HG03045 (cell line): ENCODE results near the gene ADGRL2.
"Not testable (repeated sequence)": the region's sequence is repeated elsewhere in the genome, so short reads cannot be mapped to it uniquely, and the experiment has no call there.

Experiments
- ATAC-seq: cut with Tn5 transposase; IDR thresholded peaks from one replicate; pipeline ENCODE4 v1.9.1; 2021; ENCODE audit warnings: mild to moderate bottlenecking, moderate library complexity; ENCODE audit not compliant: unreplicated experiment

ADGRL2 gene

GRCh38 chr1:81846630-81847029 lies 45.9 kb downstream of the ADGRL2 start:
- ATAC-seq, result no peak

- ATAC-seq, result no peak
Observed at GRCh38 chr1:81847063-81847462, 46.3 kb downstream of the ADGRL2 start.

GRCh38 chr1:81848880-81849682 lies 48.3 kb downstream of the ADGRL2 start:
- ATAC-seq, result no peak

GRCh38 chr1:81850031-81850430 lies 49.3 kb downstream of the ADGRL2 start:
- ATAC-seq, result no peak

- ATAC-seq, result no peak
Observed at GRCh38 chr1:81850495-81850894, 49.8 kb downstream of the ADGRL2 start.

- ATAC-seq, result no peak
Observed at GRCh38 chr1:81851217-81851616, 50.5 kb downstream of the ADGRL2 start.

- no peak for ATAC-seq
Observed at GRCh38 chr1:81852961-81853360, 52.2 kb downstream of the ADGRL2 start.

GRCh38 chr1:81867235-81867634 lies 66.5 kb downstream of the ADGRL2 start:
- ATAC-seq, result no peak

- no peak for ATAC-seq
Observed at GRCh38 chr1:81869307-81869706, 68.6 kb downstream of the ADGRL2 start.

GRCh38 chr1:81871091-81871490 lies 70.4 kb downstream of the ADGRL2 start:
- ATAC-seq, result not testable (repeated sequence)

GRCh38 chr1:81873946-81874345 lies 73.2 kb downstream of the ADGRL2 start:
- ATAC-seq, result no peak

- no peak for ATAC-seq
Observed at GRCh38 chr1:81874461-81874860, 73.7 kb downstream of the ADGRL2 start.

GRCh38 chr1:81874940-81875339 lies 74.2 kb downstream of the ADGRL2 start:
- no peak for ATAC-seq

GRCh38 chr1:81876901-81877733 lies 76.4 kb downstream of the ADGRL2 start:
- no peak for ATAC-seq

GRCh38 chr1:81877940-81878339 lies 77.2 kb downstream of the ADGRL2 start:
- ATAC-seq, result no peak

GRCh38 chr1:81878538-81878937 lies 77.8 kb downstream of the ADGRL2 start:
- no peak for ATAC-seq

GRCh38 chr1:81880781-81881180 lies 80.0 kb downstream of the ADGRL2 start:
- no peak for ATAC-seq

GRCh38 chr1:81885291-81885690 lies 84.6 kb downstream of the ADGRL2 start:
- ATAC-seq, result no peak

- not testable (repeated sequence) for ATAC-seq
Observed at GRCh38 chr1:81886292-81886691, 85.6 kb downstream of the ADGRL2 start.

GRCh38 chr1:81887421-81888144 lies 86.8 kb downstream of the ADGRL2 start:
- ATAC-seq, result no peak

GRCh38 chr1:81889166-81889565 lies 88.4 kb downstream of the ADGRL2 start:
- ATAC-seq, result no peak
